NCI-H2081 treated with DMSO at 0.1 percent for 48 hours (cell line): ENCODE measurements around the gene IFNG.

ENCODE experiments used
- DNase-seq: peaks from one replicate; lab custom pipeline; 2025; lab: John Stamatoyannopoulos, UW

Gene IFNG

GRCh38 chr12:68166317-68166831, 6.8 kb upstream of the IFNG start:
- no peak for DNase-seq

- no peak for DNase-seq
These were observed 4.1 kb upstream of the IFNG start for GRCh38 chr12:68163560-68164081.

- DNase-seq: no peak
These were observed 2.8 kb upstream of the IFNG start for GRCh38 chr12:68162374-68162773.

- DNase-seq: no peak
These were observed 1.1 kb downstream of the IFNG start for GRCh38 chr12:68158432-68158831.

GRCh38 chr12:68157380-68157779, 2.2 kb downstream of the IFNG start:
- no peak for DNase-seq

- no peak for DNase-seq
These were observed 2.9 kb downstream of the IFNG start for GRCh38 chr12:68156636-68157035.

- no peak for DNase-seq
These were observed 4.8 kb downstream of the IFNG start for GRCh38 chr12:68154779-68155178.

- DNase-seq: no peak
These were observed 11.1 kb downstream of the IFNG start for GRCh38 chr12:68148261-68148951.

GRCh38 chr12:68140556-68140955, 19.0 kb downstream of the IFNG start:
- no peak for DNase-seq

- DNase-seq: no peak
These were observed 19.6 kb downstream of the IFNG start for GRCh38 chr12:68139941-68140340.

- no peak for DNase-seq
These were observed 20.5 kb downstream of the IFNG start for GRCh38 chr12:68139001-68139400.

- DNase-seq: no peak
These were observed 21.1 kb downstream of the IFNG start for GRCh38 chr12:68138480-68138879.

- DNase-seq: no peak
These were observed 22.2 kb downstream of the IFNG start for GRCh38 chr12:68137335-68137830.

GRCh38 chr12:68135520-68135919, 24.0 kb downstream of the IFNG start:
- DNase-seq: no peak

- DNase-seq: no peak
These were observed 27.6 kb downstream of the IFNG start for GRCh38 chr12:68131867-68132414.

GRCh38 chr12:68129979-68130378, 29.6 kb downstream of the IFNG start:
- DNase-seq: no peak

- DNase-seq: no peak
These were observed 37.2 kb downstream of the IFNG start for GRCh38 chr12:68122236-68122920.

GRCh38 chr12:68121143-68121542, 38.4 kb downstream of the IFNG start:
- DNase-seq: no peak

- DNase-seq: no peak
These were observed 39.8 kb downstream of the IFNG start for GRCh38 chr12:68119724-68120211.

- DNase-seq: no peak
These were observed 40.3 kb downstream of the IFNG start for GRCh38 chr12:68119250-68119649.

- DNase-seq: no peak
These were observed 41.3 kb downstream of the IFNG start for GRCh38 chr12:68118096-68118755.

- no peak for DNase-seq
These were observed 41.9 kb downstream of the IFNG start for GRCh38 chr12:68117661-68118060.
